IMR-90 (cell line): ENCODE results near the gene IL1B. TPM values are rescaled to one million over a fixed set of nuclear protein-coding genes. Genes with fewer than 3 reads are reported as not detected.

ENCODE experiments used
- ATAC-seq: fragments of 200-7000 bp; cut with Tn5 transposase; 2 replicates; pipeline ENCODE4 v1.9.1; 2020; ENCODE audit warnings: low read depth, mild to moderate bottlenecking, moderate library complexity
- BruUV-seq: library from RNA; stranded (reverse); fragments of 400-500 nt; replicated peaks from 2 replicates; lab custom pipeline; 2021; lab: Mats Ljungman, UMichigan
- CTCF ChIA-PET: fragments of 300-600 bp; formaldehyde crosslinking; extraction: SDS; loops from one replicate; lab custom pipeline; 2021; ENCODE audit warnings: antibody characterized with exemption; lab: Yijun Ruan, JAX
- POLR2A ChIA-PET: fragments of 300-600 bp; sonication (Branson Sonifier 250); formaldehyde crosslinking; loops from one replicate; lab custom pipeline; 2022; ENCODE audit warnings: antibody characterized with exemption; ENCODE audit not compliant: unreplicated experiment; lab: Charles Lee
- DNase-seq: peaks from one replicate; pipeline ENCODE4 v3.0.0; 2013
- H2AFZ ChIP-seq: replicated peaks from 2 replicates; pipeline ENCODE3; 2013; ENCODE audit warnings: low read length, mild to moderate bottlenecking; ENCODE audit not compliant: poor library complexity
- H2AK5ac ChIP-seq: 2 replicates; pipeline ENCODE4 v1.6.1; 2013; ENCODE audit warnings: low read depth, low read length, inconsistent platforms
- H2AK9ac ChIP-seq: replicated peaks from 2 replicates; pipeline ENCODE3; 2013; ENCODE audit warnings: mild to moderate bottlenecking, low read depth, low read length, moderate library complexity; ENCODE audit not compliant: poor library complexity
- H2BK120ac ChIP-seq: 2 replicates; pipeline ENCODE4 v1.6.1; 2013; ENCODE audit warnings: low read depth, low read length, inconsistent platforms
- H2BK15ac ChIP-seq: 3 replicates; pipeline ENCODE4 v1.6.1; 2013; ENCODE audit warnings: low read depth, low read length, inconsistent platforms
- H2BK20ac ChIP-seq: 2 replicates; pipeline ENCODE4 v1.6.1; 2013; ENCODE audit warnings: low read depth, mild to moderate bottlenecking, inconsistent platforms, low read length, moderate library complexity
- H2BK5ac ChIP-seq: 2 replicates; pipeline ENCODE4 v1.6.1; 2013; ENCODE audit warnings: mild to moderate bottlenecking, low read depth, low read length, inconsistent platforms; ENCODE audit not compliant: poor library complexity, severe bottlenecking
- H3K14ac ChIP-seq: replicated peaks from 2 replicates; pipeline ENCODE4 v1.6.1; 2013; ENCODE audit warnings: low read depth, low read length, inconsistent platforms
- H3K18ac ChIP-seq: 2 replicates; pipeline ENCODE4 v1.6.1; 2013; ENCODE audit warnings: low read depth, low read length, control low read depth
- H3K23ac ChIP-seq: 2 replicates; pipeline ENCODE4 v1.6.1; 2013; ENCODE audit warnings: low read depth, low read length, inconsistent platforms
- H3K27ac ChIP-seq: 2 replicates; pipeline ENCODE4 v1.5.1; 2013; ENCODE audit warnings: mild to moderate bottlenecking, control low read depth, low read length; ENCODE audit not compliant: insufficient read depth
- H3K27me3 ChIP-seq: 2 replicates; pipeline ENCODE4 v1.6.1; 2013; ENCODE audit warnings: low read length; ENCODE audit not compliant: control insufficient read depth, insufficient read depth
- H3K36me3 ChIP-seq: 2 replicates; pipeline ENCODE4 v1.6.1; 2013; ENCODE audit warnings: low read length, mixed read lengths; ENCODE audit not compliant: control insufficient read depth, insufficient read depth
- H3K4ac ChIP-seq: 2 replicates; pipeline ENCODE4 v1.6.1; 2013; ENCODE audit warnings: low read depth, low read length, inconsistent platforms
- H3K4me1 ChIP-seq: 2 replicates; pipeline ENCODE4 v1.6.1; 2013; ENCODE audit warnings: low read length, mixed read lengths; ENCODE audit not compliant: control insufficient read depth, insufficient read depth
- H3K4me2 ChIP-seq: 2 replicates; pipeline ENCODE4 v1.6.1; 2013; ENCODE audit warnings: low read depth, mild to moderate bottlenecking, control low read depth, low read length, moderate library complexity
- H3K4me3 ChIP-seq: 2 replicates; pipeline ENCODE4 v1.5.1; 2013; ENCODE audit warnings: low read depth, mild to moderate bottlenecking, control low read depth, low read length, moderate library complexity; ENCODE audit not compliant: insufficient read depth
- H3K56ac ChIP-seq: 2 replicates; pipeline ENCODE4 v1.6.1; 2013; ENCODE audit warnings: low read length, inconsistent platforms; ENCODE audit not compliant: insufficient read depth; ENCODE audit errors: extremely low read depth
- H3K79me1 ChIP-seq, 2 experiments: 2 replicates each; pipeline ENCODE4 v1.6.1; 2013; ENCODE audit warnings: low read length in 2 of 2, inconsistent platforms in 1 of 2, low read depth in 1 of 2
- H3K9ac ChIP-seq: 2 replicates; pipeline ENCODE4 v1.6.1; 2013; ENCODE audit warnings: low read depth, low read length, control low read depth
- H3K9me1 ChIP-seq: 2 replicates; pipeline ENCODE4 v1.6.1; 2013; ENCODE audit warnings: low read length, inconsistent platforms; ENCODE audit not compliant: insufficient read depth
- H3K9me3 ChIP-seq: 2 replicates; pipeline ENCODE4 v1.6.1; 2013; ENCODE audit warnings: low read length; ENCODE audit not compliant: control insufficient read depth, insufficient read depth
- H4K20me1 ChIP-seq: 2 replicates; pipeline ENCODE4 v1.6.1; 2013; ENCODE audit warnings: low read length, inconsistent platforms; ENCODE audit not compliant: insufficient read depth
- H4K5ac ChIP-seq: 2 replicates; pipeline ENCODE4 v1.6.1; 2013; ENCODE audit warnings: mild to moderate bottlenecking, low read depth, low read length, control low read depth
- H4K8ac ChIP-seq, 2 experiments: 2 replicates each; pipeline ENCODE4 v1.6.1; 2013; ENCODE audit warnings: low read depth in 2 of 2, low read length in 2 of 2, control low read depth in 1 of 2, inconsistent platforms in 1 of 2
- H4K91ac ChIP-seq: 2 replicates; pipeline ENCODE4 v1.6.1; 2013; ENCODE audit warnings: low read depth, low read length, inconsistent platforms; ENCODE audit not compliant: insufficient read depth
- CTCF ChIP-seq: conservative IDR thresholded peaks from 2 replicates; pipeline ENCODE4 v1.5.1; 2012; ENCODE audit warnings: mild to moderate bottlenecking, low read depth, low read length, improper control_type of control experiment
- ELK1 ChIP-seq: fragments of 150-350 bp; IDR thresholded peaks from 2 replicates; pipeline ENCODE4 v1.6.1; 2016; ENCODE audit warnings: low read depth, mild to moderate bottlenecking, low read length, moderate library complexity, borderline replicate concordance
- MAFK ChIP-seq: IDR thresholded peaks from 2 replicates; pipeline ENCODE4 v1.6.1; 2012; ENCODE audit warnings: low read depth, low read length, improper control_type of control experiment
- MAZ ChIP-seq: IDR thresholded peaks from 2 replicates; pipeline ENCODE4 v1.6.1; 2012; ENCODE audit warnings: low read depth, mild to moderate bottlenecking, low read length, improper control_type of control experiment, moderate library complexity, borderline replicate concordance
- POLR2A ChIP-seq: IDR thresholded peaks from 2 replicates; pipeline ENCODE4 v1.6.1; 2012; ENCODE audit warnings: mild to moderate bottlenecking, low read depth, low read length
- RAD21 ChIP-seq: IDR thresholded peaks from 2 replicates; pipeline ENCODE4 v1.6.1; 2012; ENCODE audit warnings: low read length, improper control_type of control experiment
- WGBS, 2 experiments: methylation state at CpG; one replicate each; pipeline versions ENCODE4 v1.1.5 to v1.1.7; 2013; ENCODE audit warnings: missing lambda C conversion rate in 2 of 2; ENCODE audit not compliant: insufficient read length in 1 of 2; ENCODE audit errors: extremely low coverage in 2 of 2; 5-methylcytosine and 5-hydroxymethylcytosine counted together
- dilution Hi-C: fragments of 300-500 bp; cut with HindIII; formaldehyde crosslinking; loops from one replicate; pipeline ENCODE4 v1.14.3; 2018; ENCODE audit warnings: low sequenced_read_pairs; ENCODE audit not compliant: unreplicated experiment
- in situ Hi-C: fragments of 300-500 bp; cut with MboI; formaldehyde crosslinking; loops from 3 replicates; pipeline ENCODE4 v1.14.3; 2019; ENCODE audit warnings: low sequenced_read_pairs, inconsistent platforms, mixed read lengths
- intact Hi-C: fragments of 100-400 bp; cut with micrococcal nuclease; formaldehyde crosslinking; loops from 2 replicates; pipeline ENCODE4 v1.10.0; 2022
- polyA plus RNA-seq, 3 experiments: library from polyadenylated mRNA; depleted of rRNA; stranded (reverse); fragments of >200 nt; gene quantifications; 2 replicates each; pipeline ENCODE4 v1.2.3, GENCODE V29; 2012; ENCODE audit warnings: low replicate concordance in 1 of 3
- total RNA-seq: library from RNA; depleted of rRNA; stranded (reverse); fragments of >200 nt; gene quantifications from 2 replicates; pipeline ENCODE4 v1.2.3, GENCODE V29; 2012; rRNA removed

The IL1B gene
- total and polyA plus RNA-seq, 2 of the 4 experiments (the other 2 are of a cell fraction), result 3.0 to 4.4 TPM

DNA sequence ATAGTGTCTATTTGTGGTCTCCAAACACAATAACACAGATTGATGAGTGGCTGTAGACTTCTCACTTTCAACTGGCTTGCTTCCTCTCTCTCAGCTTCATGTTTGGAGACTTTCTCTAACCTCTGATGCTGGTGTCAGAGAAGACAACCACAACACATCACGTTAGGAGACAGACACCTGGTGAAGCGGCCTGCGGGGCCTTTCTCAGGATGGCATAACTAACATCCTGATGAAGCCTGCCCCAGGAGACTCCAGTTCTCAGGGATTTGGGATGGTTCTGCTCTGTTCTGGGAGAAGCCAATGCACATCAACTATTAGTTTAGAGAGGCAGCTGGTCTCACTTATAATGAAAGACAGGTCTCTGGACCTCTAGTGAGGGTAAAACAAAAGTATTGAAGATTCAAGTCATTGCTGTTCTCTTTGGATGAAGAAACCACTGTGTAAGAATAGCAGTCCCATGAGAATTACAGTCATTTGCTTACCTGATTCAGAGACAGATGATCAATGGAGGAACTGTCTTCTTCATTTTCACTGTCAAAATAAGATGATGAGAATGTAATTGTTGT, 54.3 kb downstream of the IL1B start:
- in situ Hi-C loops (no loop called here), dilution Hi-C loops (no loop called here), intact Hi-C loops (no loop called here)
- Histone ChIP-seq H4K91ac (no peak overlapping the region), H4K5ac (no peak overlapping the region), H3K18ac (no peak overlapping the region), H2AK9ac (no peak overlapping the region), H4K20me1 (no peaks in the 10 kb centered on the region), H3K79me1 (no peaks in the 10 kb centered on the region), H3K4me1 (no peaks in the 10 kb centered on the region), H3K4ac (no peak overlapping the region), H2AFZ (no peak overlapping the region), H3K9me1 (no peaks in the 10 kb centered on the region), H4K8ac (no peak overlapping the region), H3K14ac (no peak overlapping the region), H3K4me2 (no peak overlapping the region), H3K27ac (no peak overlapping the region), H2BK120ac (no peak overlapping the region), H2BK20ac (no peak overlapping the region), H2BK15ac (no peak overlapping the region), H2BK5ac (no peak overlapping the region), H3K4me3 (no peak overlapping the region), H3K27me3 (no peaks in the 10 kb centered on the region), H3K23ac (no peak overlapping the region), H3K9me3 (no peaks in the 10 kb centered on the region), H3K9ac (no peak overlapping the region), H3K36me3 (no peaks in the 10 kb centered on the region), H2AK5ac (no peak overlapping the region), H3K56ac (no peak overlapping the region)
- no peak for TF ChIP-seq RAD21
- no peak for TF ChIP-seq MAFK
- TF ChIP-seq POLR2A, result no peak
- TF ChIP-seq ELK1, result no peak
- TF ChIP-seq MAZ, result no peak
- no peak for TF ChIP-seq CTCF
- CTCF ChIA-PET, result interaction anchor here (1.0 kb wide), 1 partner anchor 103 kb away, joined by 6 read pairs; no protein-coding TSS in a partner anchor
- WGBS, 2 experiments, result no CpG with 5 or more reads among the region's 3 CpGs
- POLR2A ChIA-PET, result no interaction called here
- no TSS peak for BruUV-seq
- no peak for ATAC-seq
- DNase-seq, result no peak

Other genes with a start within 250 kb of the IL1B start
- 94.1 and 123 TPM in 2 replicates for gene SLC20A1, start 190.8 kb downstream of the IL1B start, total RNA-seq
- gene SLC20A1, start 190.8 kb downstream of the IL1B start, polyA plus RNA-seq (2012; rRNA removed), result 72.3 and 93.6 TPM in 2 replicates
- not detected in 2 replicates for gene NT5DC4, start 115.8 kb downstream of the IL1B start, total RNA-seq
- not detected in 2 replicates for gene NT5DC4, start 115.8 kb downstream of the IL1B start, polyA plus RNA-seq (2012; rRNA removed)
- 9.9 and 13.3 TPM in 2 replicates for gene CKAP2L, start 72.2 kb downstream of the IL1B start, total RNA-seq
- 6.3 and 6.4 TPM in 2 replicates for gene CKAP2L, start 72.2 kb downstream of the IL1B start, polyA plus RNA-seq (2012; rRNA removed)
- 0.83 and 1.1 TPM in 2 replicates for gene IL1A, start 52.3 kb downstream of the IL1B start, total RNA-seq
- gene IL1A, start 52.3 kb downstream of the IL1B start, polyA plus RNA-seq (2012; rRNA removed), result 0.39 and 0.48 TPM in 2 replicates
- not detected in 2 replicates for gene IL37, start 74.4 kb upstream of the IL1B start, total RNA-seq
- gene IL37, start 74.4 kb upstream of the IL1B start, polyA plus RNA-seq (2012; rRNA removed), result 0.15 TPM in 1 of 2 replicates, not detected in the other
- not detected in 2 replicates for gene IL36G, start 141.2 kb upstream of the IL1B start, total RNA-seq
- gene IL36G, start 141.2 kb upstream of the IL1B start, polyA plus RNA-seq (2012; rRNA removed), result not detected in 2 replicates
- not detected in 2 replicates for gene IL36A, start 168.7 kb upstream of the IL1B start, total RNA-seq
- not detected in 2 replicates for gene IL36A, start 168.7 kb upstream of the IL1B start, polyA plus RNA-seq (2012; rRNA removed)
- gene IL36B, start 216.1 kb upstream of the IL1B start, total RNA-seq, result not detected in 2 replicates
- not detected in 2 replicates for gene IL36B, start 216.1 kb upstream of the IL1B start, polyA plus RNA-seq (2012; rRNA removed)
- not detected in 2 replicates for gene IL36RN, start 222.4 kb upstream of the IL1B start, total RNA-seq
- gene IL36RN, start 222.4 kb upstream of the IL1B start, polyA plus RNA-seq (2012; rRNA removed), result not detected in 2 replicates
- not detected in 2 replicates for gene IL1F10, start 231.2 kb upstream of the IL1B start, total RNA-seq
- gene IL1F10, start 231.2 kb upstream of the IL1B start, polyA plus RNA-seq (2012; rRNA removed), result not detected in 2 replicates